Ishikawa (cell line): ENCODE results near the gene PSMA1.

Experiments
- CEBPB ChIP-seq: IDR thresholded peaks from 2 replicates; pipeline ENCODE4 v1.6.1; 2012
- CREB1 ChIP-seq: IDR thresholded peaks from 2 replicates; pipeline ENCODE4 v1.6.1; 2012; ENCODE audit warnings: low read depth
- EGR1 ChIP-seq: IDR thresholded peaks from 2 replicates; pipeline ENCODE4 v1.6.1; 2012
- EP300 ChIP-seq: IDR thresholded peaks from 2 replicates; pipeline ENCODE4 v1.6.1; 2012; ENCODE audit warnings: borderline replicate concordance
- FOXM1 ChIP-seq: IDR thresholded peaks from 2 replicates; pipeline ENCODE4 v1.6.1; 2012; ENCODE audit warnings: low read depth, borderline replicate concordance
- NFIC ChIP-seq: IDR thresholded peaks from 2 replicates; pipeline ENCODE4 v1.6.1; 2012
- RAD21 ChIP-seq: IDR thresholded peaks from 2 replicates; pipeline ENCODE4 v1.6.1; 2012; ENCODE audit warnings: low read depth
- TAF1 ChIP-seq: IDR thresholded peaks from 2 replicates; pipeline ENCODE4 v1.6.1; 2012; ENCODE audit warnings: low read depth, mild to moderate bottlenecking
- TCF12 ChIP-seq: IDR thresholded peaks from 2 replicates; pipeline ENCODE4 v1.6.1; 2012; ENCODE audit warnings: low read depth
- TEAD4 ChIP-seq: IDR thresholded peaks from 2 replicates; pipeline ENCODE4 v1.6.1; 2012
- YY1 ChIP-seq: IDR thresholded peaks from 2 replicates; pipeline ENCODE4 v1.6.1; 2012; ENCODE audit warnings: low read depth
- ZBTB7A ChIP-seq: IDR thresholded peaks from 2 replicates; pipeline ENCODE4 v1.6.1; 2012; ENCODE audit warnings: low read depth
- TF ChIP-seq, protein P1 (sequence below): IDR thresholded peaks from 2 replicates; pipeline ENCODE4 v1.6.1; 2012
- TF ChIP-seq, protein P2 (sequence below): IDR thresholded peaks from 2 replicates; pipeline ENCODE4 v1.6.1; 2012; ENCODE audit warnings: low read depth, mild to moderate bottlenecking
- TF ChIP-seq, protein P3 (sequence below): IDR thresholded peaks from 2 replicates; pipeline ENCODE4 v1.6.1; 2012

Gene PSMA1

DNA sequence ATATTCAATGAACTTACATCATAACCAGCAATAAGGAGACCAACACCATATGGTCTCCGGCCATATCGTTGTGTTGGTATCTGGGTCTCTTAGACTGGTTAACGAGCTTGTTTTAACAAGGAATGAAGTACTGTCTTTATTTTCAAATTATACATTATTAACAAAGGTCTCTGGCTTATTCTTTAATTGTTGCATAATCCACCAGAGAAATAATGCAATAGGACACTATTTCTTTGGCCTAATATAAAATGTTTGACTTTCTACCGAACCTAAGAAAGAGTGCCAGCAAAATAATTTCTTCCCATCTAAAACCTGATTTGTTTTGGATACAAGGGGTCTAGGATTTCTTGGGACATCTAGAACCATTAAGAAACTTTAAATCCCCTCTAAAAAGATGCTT, 6.4 kb downstream of the PSMA1 start:
- no peak for TF ChIP-seq EGR1
- no peak for TF ChIP-seq RAD21
- TF ChIP-seq CREB1 = no peak
- TF ChIP-seq, protein P1, sequence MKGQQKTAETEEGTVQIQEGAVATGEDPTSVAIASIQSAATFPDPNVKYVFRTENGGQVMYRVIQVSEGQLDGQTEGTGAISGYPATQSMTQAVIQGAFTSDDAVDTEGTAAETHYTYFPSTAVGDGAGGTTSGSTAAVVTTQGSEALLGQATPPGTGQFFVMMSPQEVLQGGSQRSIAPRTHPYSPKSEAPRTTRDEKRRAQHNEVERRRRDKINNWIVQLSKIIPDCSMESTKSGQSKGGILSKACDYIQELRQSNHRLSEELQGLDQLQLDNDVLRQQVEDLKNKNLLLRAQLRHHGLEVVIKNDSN = no peak
- TF ChIP-seq CEBPB = no peak
- TF ChIP-seq YY1 = no peak
- no peak for TF ChIP-seq TAF1
- TF ChIP-seq ZBTB7A = no peak
- TF ChIP-seq, protein P2, sequence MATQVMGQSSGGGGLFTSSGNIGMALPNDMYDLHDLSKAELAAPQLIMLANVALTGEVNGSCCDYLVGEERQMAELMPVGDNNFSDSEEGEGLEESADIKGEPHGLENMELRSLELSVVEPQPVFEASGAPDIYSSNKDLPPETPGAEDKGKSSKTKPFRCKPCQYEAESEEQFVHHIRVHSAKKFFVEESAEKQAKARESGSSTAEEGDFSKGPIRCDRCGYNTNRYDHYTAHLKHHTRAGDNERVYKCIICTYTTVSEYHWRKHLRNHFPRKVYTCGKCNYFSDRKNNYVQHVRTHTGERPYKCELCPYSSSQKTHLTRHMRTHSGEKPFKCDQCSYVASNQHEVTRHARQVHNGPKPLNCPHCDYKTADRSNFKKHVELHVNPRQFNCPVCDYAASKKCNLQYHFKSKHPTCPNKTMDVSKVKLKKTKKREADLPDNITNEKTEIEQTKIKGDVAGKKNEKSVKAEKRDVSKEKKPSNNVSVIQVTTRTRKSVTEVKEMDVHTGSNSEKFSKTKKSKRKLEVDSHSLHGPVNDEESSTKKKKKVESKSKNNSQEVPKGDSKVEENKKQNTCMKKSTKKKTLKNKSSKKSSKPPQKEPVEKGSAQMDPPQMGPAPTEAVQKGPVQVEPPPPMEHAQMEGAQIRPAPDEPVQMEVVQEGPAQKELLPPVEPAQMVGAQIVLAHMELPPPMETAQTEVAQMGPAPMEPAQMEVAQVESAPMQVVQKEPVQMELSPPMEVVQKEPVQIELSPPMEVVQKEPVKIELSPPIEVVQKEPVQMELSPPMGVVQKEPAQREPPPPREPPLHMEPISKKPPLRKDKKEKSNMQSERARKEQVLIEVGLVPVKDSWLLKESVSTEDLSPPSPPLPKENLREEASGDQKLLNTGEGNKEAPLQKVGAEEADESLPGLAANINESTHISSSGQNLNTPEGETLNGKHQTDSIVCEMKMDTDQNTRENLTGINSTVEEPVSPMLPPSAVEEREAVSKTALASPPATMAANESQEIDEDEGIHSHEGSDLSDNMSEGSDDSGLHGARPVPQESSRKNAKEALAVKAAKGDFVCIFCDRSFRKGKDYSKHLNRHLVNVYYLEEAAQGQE = no peak
- no peak for TF ChIP-seq TEAD4
- no peak for TF ChIP-seq FOXM1
- no peak for TF ChIP-seq EP300
- TF ChIP-seq NFIC = no peak
- TF ChIP-seq, protein P3, sequence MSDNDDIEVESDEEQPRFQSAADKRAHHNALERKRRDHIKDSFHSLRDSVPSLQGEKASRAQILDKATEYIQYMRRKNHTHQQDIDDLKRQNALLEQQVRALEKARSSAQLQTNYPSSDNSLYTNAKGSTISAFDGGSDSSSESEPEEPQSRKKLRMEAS = no peak

DNA sequence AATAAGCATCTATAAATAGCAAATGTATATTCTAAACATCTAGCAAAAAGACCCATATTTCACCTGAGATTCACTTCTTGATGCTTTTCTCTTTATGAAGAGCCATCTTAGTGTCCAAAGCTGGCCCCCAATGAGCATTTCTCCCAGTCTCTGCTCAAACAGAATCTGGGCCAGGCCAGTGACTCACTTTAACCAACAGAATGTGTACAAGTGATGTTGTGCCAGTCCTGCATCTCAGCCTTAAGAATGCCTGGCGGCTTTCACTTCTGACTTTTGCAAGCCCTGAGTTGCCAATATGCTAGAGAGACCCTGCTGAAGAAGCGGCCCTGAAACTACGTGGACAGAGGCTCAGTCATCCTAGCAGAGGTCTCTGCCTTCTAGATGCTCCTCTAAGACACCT, 13.7 kb downstream of the PSMA1 start:
- TF ChIP-seq CEBPB (no peak), EP300 (no peak), CREB1 (no peak), TAF1 (no peak), RAD21 (no peak), TCF12 (no peak), TEAD4 (no peak), NFIC (no peak), EGR1 (no peak), FOXM1 (no peak), YY1 (no peak), ZBTB7A (no peak)
- TF ChIP-seq, protein P2 = no peak
- TF ChIP-seq, protein P1 = no peak
- TF ChIP-seq, protein P3 = no peak

DNA sequence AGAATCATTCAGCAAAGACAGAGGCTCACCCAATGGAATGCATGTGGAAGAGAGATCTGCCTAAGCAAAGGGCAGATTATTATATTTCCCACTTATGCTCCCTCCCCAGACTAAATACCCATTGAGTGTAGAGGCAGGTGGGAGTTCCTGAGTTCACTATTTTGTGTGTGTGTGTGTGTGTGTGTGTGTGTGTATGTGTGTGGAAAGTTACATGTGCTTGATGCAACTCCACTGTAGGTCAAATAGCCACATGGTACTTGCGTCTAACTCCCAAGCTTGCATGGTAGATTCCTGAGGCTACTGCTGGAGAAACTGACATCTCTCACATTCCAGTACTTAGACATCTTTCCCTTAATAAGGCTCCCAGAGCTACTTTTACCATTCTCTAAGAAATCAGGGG, 17.2 kb downstream of the PSMA1 start:
- TF ChIP-seq, protein P3 = no peak

DNA sequence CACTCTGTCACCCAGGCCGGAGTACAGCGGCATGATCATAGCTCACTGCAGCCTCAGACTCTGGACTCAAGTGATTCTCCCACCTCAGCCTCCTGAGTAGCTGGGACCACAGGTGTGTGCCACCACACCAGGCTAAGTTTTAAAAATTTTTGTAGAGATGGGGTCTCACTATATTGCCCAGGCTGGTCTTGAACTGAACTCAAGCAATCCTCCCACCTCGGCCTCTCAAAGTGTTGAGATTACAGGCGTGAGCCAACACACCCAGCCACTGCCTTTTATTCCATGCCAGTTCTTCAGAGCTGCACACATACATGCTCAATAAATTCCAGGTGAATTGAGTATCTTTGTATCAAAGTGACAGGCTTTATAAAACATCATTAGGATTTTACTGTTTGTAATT, 18.1 kb downstream of the PSMA1 start:
- no peak for TF ChIP-seq TAF1
- no peak for TF ChIP-seq NFIC
- TF ChIP-seq EP300 = no peak
- no peak for TF ChIP-seq RAD21
- no peak for TF ChIP-seq CREB1
- TF ChIP-seq, protein P3 = no peak
- no peak for TF ChIP-seq TCF12

DNA sequence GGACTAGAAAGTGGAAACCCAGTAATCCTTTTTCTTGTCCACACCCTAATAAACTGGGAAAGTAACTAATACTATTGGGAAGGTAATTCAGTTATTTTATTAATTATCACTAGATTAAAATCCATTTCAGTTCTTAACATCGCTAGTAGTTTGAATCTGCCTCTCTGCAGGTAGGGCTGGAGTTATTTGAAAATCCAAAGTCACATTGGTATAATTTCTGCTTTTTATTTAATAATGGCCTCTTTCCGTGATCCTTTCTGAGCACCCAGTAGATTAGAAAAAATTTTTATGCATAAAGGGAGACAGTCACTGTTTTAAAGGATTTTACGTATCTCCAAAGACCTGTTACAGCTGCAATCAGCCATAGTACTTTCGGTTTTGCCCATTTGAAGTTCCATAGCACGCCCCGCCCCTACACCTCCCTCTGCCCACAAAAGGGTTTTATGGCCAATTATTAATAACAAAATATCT, 20.0 kb downstream of the PSMA1 start:
- 0 out of 2 replicates have a peak, but pooled peaks have one; percentile 22 for TF ChIP-seq YY1
- TF ChIP-seq, protein P3 = 0 out of 2 replicates have a peak, but pooled peaks have one; percentile 18
- TF ChIP-seq CEBPB = no peak
- TF ChIP-seq, protein P1 = no peak
- no peak for TF ChIP-seq RAD21
